Smooth muscle cell of the pulmonary artery (primary cell): ENCODE results near the gene UNKL. TPM values are rescaled to one million over a fixed set of nuclear protein-coding genes. Genes with fewer than 3 reads are reported as not detected.

Source experiments
- total RNA-seq: library from RNA; depleted of rRNA; stranded (reverse); fragments of >200 nt; gene quantifications from 2 replicates; pipeline ENCODE4 v1.2.3, GENCODE V29; 2014

UNKL gene, protein sequence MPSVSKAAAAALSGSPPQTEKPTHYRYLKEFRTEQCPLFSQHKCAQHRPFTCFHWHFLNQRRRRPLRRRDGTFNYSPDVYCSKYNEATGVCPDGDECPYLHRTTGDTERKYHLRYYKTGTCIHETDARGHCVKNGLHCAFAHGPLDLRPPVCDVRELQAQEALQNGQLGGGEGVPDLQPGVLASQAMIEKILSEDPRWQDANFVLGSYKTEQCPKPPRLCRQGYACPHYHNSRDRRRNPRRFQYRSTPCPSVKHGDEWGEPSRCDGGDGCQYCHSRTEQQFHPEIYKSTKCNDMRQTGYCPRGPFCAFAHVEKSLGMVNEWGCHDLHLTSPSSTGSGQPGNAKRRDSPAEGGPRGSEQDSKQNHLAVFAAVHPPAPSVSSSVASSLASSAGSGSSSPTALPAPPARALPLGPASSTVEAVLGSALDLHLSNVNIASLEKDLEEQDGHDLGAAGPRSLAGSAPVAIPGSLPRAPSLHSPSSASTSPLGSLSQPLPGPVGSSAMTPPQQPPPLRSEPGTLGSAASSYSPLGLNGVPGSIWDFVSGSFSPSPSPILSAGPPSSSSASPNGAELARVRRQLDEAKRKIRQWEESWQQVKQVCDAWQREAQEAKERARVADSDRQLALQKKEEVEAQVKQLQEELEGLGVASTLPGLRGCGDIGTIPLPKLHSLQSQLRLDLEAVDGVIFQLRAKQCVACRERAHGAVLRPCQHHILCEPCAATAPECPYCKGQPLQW
- 12.4 and 16.8 TPM in 2 replicates for total RNA-seq

DNA sequence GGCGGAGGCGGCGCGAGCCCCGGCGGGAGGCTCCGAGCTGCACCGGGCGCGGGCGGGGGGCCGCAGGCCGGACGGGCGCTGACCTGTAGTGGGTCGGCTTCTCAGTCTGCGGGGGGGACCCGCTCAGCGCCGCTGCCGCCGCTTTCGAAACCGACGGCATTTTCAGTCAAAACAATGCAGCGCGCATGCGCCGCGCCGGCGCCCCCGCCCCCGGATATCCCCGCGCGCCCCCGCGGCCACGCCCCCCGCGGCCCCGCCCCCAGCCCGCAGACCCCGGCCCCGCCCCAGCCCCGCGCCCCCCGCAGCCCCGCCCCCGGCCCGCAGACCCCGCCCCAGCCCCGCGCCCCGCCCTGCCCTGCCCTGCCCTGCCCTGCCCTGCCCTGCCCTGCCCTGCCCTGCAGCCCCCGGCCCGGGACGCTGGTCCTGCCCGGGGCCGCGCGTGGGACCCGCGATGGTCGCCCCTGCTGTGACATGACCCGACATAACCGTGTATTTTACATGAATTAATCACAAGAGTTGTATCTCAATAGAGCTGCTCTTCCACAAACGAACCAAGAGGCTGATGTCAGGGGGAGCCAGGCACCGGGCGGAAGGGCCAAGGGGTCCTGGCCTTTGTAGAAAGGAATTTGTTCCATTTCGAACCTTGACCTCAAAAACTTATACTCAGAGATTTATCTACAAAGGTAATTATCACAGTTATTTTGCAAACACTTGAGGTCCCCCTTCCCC, at the start of gene UNKL:
UNKL (minus strand) TSS at position 173 of the 729 bp plus-strand sequence; CDS start at position 160, 13 bp downstream.

GRCh38 chr16:1443980-1444729, 29.7 kb upstream of the UNKL start, which contains the start of gene CCDC154:
CCDC154 (minus strand) TSS chr16:1444556; CDS start chr16:1444322, 234 bp downstream.

DNA sequence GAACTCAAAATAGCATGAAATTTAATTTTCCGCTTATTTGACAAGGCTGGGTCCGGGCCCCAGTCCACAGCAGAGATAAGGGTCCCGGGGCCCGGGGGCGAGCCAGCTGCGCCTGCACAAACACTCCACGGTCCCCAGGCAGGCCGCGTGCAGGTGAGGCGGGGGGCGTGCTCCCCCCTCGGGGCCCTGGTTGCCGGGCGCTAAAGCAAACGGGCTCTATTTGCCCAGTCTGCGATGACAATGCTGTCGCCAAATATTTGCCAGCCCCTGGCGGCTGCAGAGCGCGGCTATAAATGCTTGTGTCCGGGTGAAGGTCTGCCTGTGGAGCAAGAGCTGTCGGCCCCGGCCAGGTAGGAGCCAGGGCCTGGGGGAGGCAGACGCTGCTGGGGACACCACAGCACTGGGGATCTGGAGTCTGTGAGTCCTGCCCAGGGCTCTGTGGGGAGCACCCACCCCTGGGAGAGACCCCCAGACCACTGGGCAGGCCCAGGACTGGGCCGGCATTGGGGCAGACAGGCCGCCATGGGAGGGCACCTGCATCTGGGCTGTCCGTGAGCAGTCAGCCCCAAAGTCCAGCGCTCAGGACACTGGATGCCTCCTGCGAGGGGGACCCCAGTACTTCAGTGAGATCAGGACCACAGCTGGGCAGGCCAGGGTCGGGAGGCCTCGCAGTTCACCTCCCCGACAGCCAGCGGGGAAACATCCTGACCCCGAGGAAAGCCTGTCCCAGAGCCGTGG, 16.4 kb upstream of the UNKL start, which contains the start of gene PERCC1:
PERCC1 (plus strand) TSS at position 320 of the 738 bp plus-strand sequence. CDS start 1,516 bp downstream, outside the sequence.

DNA sequence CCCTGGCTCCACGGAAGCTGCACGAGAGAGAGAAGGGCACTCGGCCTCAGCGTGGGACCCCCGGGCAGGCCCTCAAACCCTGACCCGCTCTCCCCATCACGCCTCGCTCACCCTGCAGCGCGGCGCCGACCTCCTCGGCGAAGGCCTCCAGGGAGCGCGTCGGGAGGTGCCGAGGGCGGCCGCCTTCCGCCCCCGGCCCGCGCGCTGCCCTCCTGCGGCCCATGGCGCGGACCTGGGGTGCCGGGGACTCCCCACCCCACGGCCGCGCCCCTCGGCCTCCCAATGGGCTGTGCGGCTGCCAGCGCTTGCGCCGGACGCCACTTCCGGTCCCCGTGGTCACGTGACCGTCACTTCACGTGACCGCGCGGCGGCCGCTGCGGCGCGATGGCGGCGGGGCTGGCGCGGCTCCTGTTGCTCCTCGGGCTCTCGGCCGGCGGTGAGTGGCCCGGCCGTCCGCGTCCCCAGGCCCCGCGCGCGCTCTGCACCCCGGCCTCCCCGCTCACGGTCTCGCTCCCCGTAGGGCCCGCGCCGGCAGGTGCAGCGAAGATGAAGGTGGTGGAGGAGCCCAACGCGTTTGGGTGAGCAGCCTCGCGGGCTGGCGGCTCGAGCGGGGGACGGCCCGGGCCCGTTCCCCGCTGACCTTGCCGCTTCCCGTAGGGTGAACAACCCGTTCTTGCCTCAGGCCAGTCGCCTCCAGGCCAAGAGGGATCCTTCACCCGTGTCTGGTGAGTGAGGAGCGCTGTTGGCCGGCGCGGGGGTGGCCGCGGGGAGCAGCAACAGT, 62.7 kb downstream of the UNKL start, which contains the start of the genes GNPTG and TSR3:
GNPTG (plus strand) TSS at position 350 of the 781 bp plus-strand sequence; CDS start at position 385, 35 bp downstream.
TSR3 (minus strand) TSS at position 297 of the 781 bp plus-strand sequence; CDS start at position 223, 74 bp downstream.

DNA sequence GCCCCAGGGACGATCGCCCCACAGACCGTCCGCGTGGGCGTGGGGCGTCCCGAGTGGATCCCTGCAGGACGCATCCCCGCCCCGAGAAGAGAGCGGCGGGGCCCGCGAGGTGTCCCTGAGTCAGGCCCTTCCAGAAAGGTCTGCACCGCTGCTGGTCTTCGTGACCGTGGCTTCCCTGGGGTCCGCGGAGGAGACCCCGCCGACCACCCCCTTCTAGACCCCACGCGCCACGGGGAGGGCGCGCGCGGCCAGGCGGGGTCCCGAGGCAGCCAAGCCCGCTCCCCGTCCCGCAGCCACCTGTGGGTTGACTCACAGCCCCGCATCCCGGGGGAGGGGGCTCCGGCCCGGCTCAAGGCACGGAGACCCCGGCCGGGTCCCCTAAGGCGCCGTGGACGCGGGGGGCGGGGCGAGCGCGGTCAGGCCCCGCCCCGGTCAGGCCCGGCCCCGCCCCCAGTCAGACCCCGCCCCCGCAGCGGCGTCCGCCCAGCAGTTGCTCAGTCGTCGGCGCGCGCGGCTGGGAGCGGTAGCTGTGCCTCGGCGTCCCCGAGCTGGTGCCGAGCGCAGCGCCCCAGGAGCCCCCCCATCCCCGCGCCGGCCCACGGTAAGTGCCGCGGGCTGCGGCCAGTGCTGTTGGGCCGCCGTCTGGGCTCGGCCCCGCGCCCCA, 81.2 kb downstream of the UNKL start, which contains the start of gene BAIAP3:
BAIAP3 (plus strand) TSS at position 497 of the 664 bp plus-strand sequence. CDS start 4,905 bp downstream, outside the sequence.

Other genes starting within 250 kb of the UNKL start
- not detected in 2 replicates for gene TPSG1, start 189.4 kb downstream of the UNKL start, total RNA-seq
- gene TPSB2, start 184.5 kb downstream of the UNKL start, total RNA-seq = not detected in 2 replicates
- gene TPSAB1, start 174.0 kb downstream of the UNKL start, total RNA-seq = not detected in 2 replicates
- not detected in 2 replicates for gene TPSD1, start 158.6 kb downstream of the UNKL start, total RNA-seq
- 44.2 and 52.5 TPM in 2 replicates for gene UBE2I, start 105.1 kb downstream of the UNKL start, total RNA-seq
- gene BAIAP3, start 81.1 kb downstream of the UNKL start, total RNA-seq = 1.2 and 1.3 TPM in 2 replicates
- gene TSR3, start 62.8 kb downstream of the UNKL start, total RNA-seq = 51.9 and 69.6 TPM in 2 replicates
- 54.5 and 67.9 TPM in 2 replicates for gene GNPTG, start 62.8 kb downstream of the UNKL start, total RNA-seq
- 11.3 and 13.0 TPM in 2 replicates for gene UQCC4, start 6.0 kb upstream of the UNKL start, total RNA-seq
- not detected in 2 replicates for gene PERCC1, start 16.4 kb upstream of the UNKL start, total RNA-seq
- gene CCDC154, start 29.9 kb upstream of the UNKL start, total RNA-seq = 0.33 and 0.96 TPM in 2 replicates
- 106 and 148 TPM in 2 replicates for gene CLCN7, start 60.3 kb upstream of the UNKL start, total RNA-seq
- gene PTX4, start 74.2 kb upstream of the UNKL start, total RNA-seq = 0.20 TPM in 1 of 2 replicates, not detected in the other
- gene TELO2, start 78.7 kb upstream of the UNKL start, total RNA-seq = 12.9 and 18.1 TPM in 2 replicates
- gene TMEM204, start 119.0 kb upstream of the UNKL start, total RNA-seq = 18.9 and 20.5 TPM in 2 replicates
- gene IFT140, start 197.4 kb upstream of the UNKL start, total RNA-seq = 40.2 and 47.0 TPM in 2 replicates
- gene CRAMP1, start 197.7 kb upstream of the UNKL start, total RNA-seq = 8.7 and 10.2 TPM in 2 replicates